Measurements from ENCODE around the gene COL27A1. TPM values are rescaled to one million over a fixed set of nuclear protein-coding genes. Genes with fewer than 3 reads are reported as not detected.

Gene COL27A1
- total RNA-seq, 1 experiment from 2014 or later: 37.0 TPM

GRCh38 chr9:114289106-114289505, 133.8 kb downstream of the COL27A1 start:
- BruUV-seq (replicated peaks): no TSS peak
- POLR2A ChIA-PET (ENCODE audit: low non-redundant PET): no interaction called here
- H3K9me3 ChIP-seq (ENCODE audit: low read depth, low read length, poor library complexity, severe bottlenecking): no peaks in the 10 kb centered on the region

GRCh38 chr9:114289571-114290481, 134.5 kb downstream of the COL27A1 start:
- H3K9me3 ChIP-seq (ENCODE audit: low read depth, low read length, poor library complexity, severe bottlenecking): peaks cover 6% of the 10 kb centered on the region
- H3K4me1 ChIP-seq (ENCODE audit: insufficient read depth, low read length, poor library complexity, severe bottlenecking): peaks cover 7% of the 10 kb centered on the region
- ChIA-PET POLR2A (ENCODE audit: low non-redundant PET) (no interaction called here), CTCF (interaction anchor here (2.1 kb wide), 2 partner anchors 182 to 207 kb away, joined by 19 to 26 read pairs; no protein-coding TSS in a partner anchor)
- no peak overlapping the region for H3K27ac ChIP-seq (ENCODE audit: low read depth, low read length, poor library complexity, severe bottlenecking)
- DNase-seq (ENCODE audit: low spot score): no peak
- no peaks in the 10 kb centered on the region for H3K27me3 ChIP-seq (replicated peaks; ENCODE audit: insufficient read depth, low read depth, low read length, poor library complexity)
- intact Hi-C loops (cut with micrococcal nuclease; ENCODE audit: unreplicated experiment): loop anchor here (2.0 to 10.0 kb wide), 5 partner anchors 135 to 605 kb away; partner anchors contain the start of gene COL27A1
- no TSS peak for BruUV-seq (replicated peaks)
- H3K36me3 ChIP-seq (ENCODE audit: insufficient read depth, low read length, poor library complexity, severe bottlenecking): peaks cover 16% of the 10 kb centered on the region
- H3K4me3 ChIP-seq (ENCODE audit: low read depth, low read length, poor library complexity, severe bottlenecking): no peak overlapping the region
- TF ChIP-seq, protein P1, sequence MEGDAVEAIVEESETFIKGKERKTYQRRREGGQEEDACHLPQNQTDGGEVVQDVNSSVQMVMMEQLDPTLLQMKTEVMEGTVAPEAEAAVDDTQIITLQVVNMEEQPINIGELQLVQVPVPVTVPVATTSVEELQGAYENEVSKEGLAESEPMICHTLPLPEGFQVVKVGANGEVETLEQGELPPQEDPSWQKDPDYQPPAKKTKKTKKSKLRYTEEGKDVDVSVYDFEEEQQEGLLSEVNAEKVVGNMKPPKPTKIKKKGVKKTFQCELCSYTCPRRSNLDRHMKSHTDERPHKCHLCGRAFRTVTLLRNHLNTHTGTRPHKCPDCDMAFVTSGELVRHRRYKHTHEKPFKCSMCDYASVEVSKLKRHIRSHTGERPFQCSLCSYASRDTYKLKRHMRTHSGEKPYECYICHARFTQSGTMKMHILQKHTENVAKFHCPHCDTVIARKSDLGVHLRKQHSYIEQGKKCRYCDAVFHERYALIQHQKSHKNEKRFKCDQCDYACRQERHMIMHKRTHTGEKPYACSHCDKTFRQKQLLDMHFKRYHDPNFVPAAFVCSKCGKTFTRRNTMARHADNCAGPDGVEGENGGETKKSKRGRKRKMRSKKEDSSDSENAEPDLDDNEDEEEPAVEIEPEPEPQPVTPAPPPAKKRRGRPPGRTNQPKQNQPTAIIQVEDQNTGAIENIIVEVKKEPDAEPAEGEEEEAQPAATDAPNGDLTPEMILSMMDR (conservative IDR thresholded peaks at IDR 0.05; ENCODE audit: low read depth, low read length): no peak
- no peak for TF ChIP-seq EZH2 (IDR thresholded peaks at IDR 0.05; ENCODE audit: borderline replicate concordance, low read depth, low read length, poor library complexity, severe bottlenecking)

More at GRCh38 chr9:114289106-114289505, 133.8 kb downstream of the COL27A1 start:
- CTCF ChIA-PET: interaction anchor here (0.9 kb wide), 1 partner anchor 181 kb away, joined by 3 read pairs; no protein-coding TSS in a partner anchor
- Histone ChIP-seq H3K27ac (ENCODE audit: low read depth, low read length, poor library complexity, severe bottlenecking) (no peak overlapping the region), H3K36me3 (ENCODE audit: insufficient read depth, low read length, poor library complexity, severe bottlenecking) (peaks cover 9% of the 10 kb centered on the region), H3K27me3 (replicated peaks; ENCODE audit: insufficient read depth, low read depth, low read length, poor library complexity) (no peaks in the 10 kb centered on the region), H3K4me3 (ENCODE audit: low read depth, low read length, poor library complexity, severe bottlenecking) (no peak overlapping the region), H3K4me1 (ENCODE audit: insufficient read depth, low read length, poor library complexity, severe bottlenecking) (peaks cover 7% of the 10 kb centered on the region)
- no peak for DNase-seq (ENCODE audit: low spot score)
- TF ChIP-seq, protein P1 (conservative IDR thresholded peaks at IDR 0.05; ENCODE audit: low read depth, low read length): no peak
- TF ChIP-seq EZH2 (IDR thresholded peaks at IDR 0.05; ENCODE audit: borderline replicate concordance, low read depth, low read length, poor library complexity, severe bottlenecking): no peak
- intact Hi-C loops (cut with micrococcal nuclease; ENCODE audit: unreplicated experiment): no loop called here

DNA sequence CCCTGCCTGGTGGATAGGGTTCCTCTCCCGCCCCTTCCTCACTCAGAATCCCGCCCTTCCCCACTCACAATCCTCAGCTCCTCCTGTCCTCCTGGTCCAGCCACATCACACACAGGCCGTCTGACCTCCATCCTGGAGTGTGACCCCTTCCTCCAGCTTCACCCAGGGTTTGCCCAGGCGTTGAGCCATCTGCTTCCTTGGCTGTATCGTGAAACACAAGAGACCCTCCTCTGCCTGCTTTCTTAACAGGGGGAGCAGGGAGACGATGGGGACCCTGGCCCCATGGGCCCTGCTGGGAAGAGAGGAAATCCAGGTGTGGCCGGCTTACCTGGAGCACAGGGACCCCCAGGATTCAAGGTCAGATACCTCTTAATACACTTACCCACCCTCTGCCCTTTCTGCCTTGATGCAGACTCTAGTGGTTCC, 135.2 kb downstream of the COL27A1 start:
- no peak for DNase-seq (ENCODE audit: low spot score)

More for the DNA sequence above, 135.2 kb downstream of the COL27A1 start:
- Histone ChIP-seq H3K36me3 (ENCODE audit: insufficient read depth, low read length, poor library complexity, severe bottlenecking) (peaks cover 21% of the 10 kb centered on the region), H3K4me3 (ENCODE audit: low read depth, low read length, poor library complexity, severe bottlenecking) (no peak overlapping the region), H3K4me1 (ENCODE audit: insufficient read depth, low read length, poor library complexity, severe bottlenecking) (peaks cover 7% of the 10 kb centered on the region), H3K27me3 (replicated peaks; ENCODE audit: insufficient read depth, low read depth, low read length, poor library complexity) (no peaks in the 10 kb centered on the region), H3K27ac (ENCODE audit: low read depth, low read length, poor library complexity, severe bottlenecking) (no peak overlapping the region), H3K9me3 (ENCODE audit: low read depth, low read length, poor library complexity, severe bottlenecking) (peaks cover 11% of the 10 kb centered on the region)
- TF ChIP-seq EZH2 (IDR thresholded peaks at IDR 0.05; ENCODE audit: borderline replicate concordance, low read depth, low read length, poor library complexity, severe bottlenecking): no peak
- TF ChIP-seq, protein P1 (conservative IDR thresholded peaks at IDR 0.05; ENCODE audit: low read depth, low read length): no peak
- CTCF ChIA-PET: interaction anchor here (0.6 to 2.1 kb wide), 9 partner anchors 14 to 208 kb away, joined by 3 to 26 read pairs (median 3); partner anchors contain the start of gene COL27A1
- intact Hi-C loops (cut with micrococcal nuclease; ENCODE audit: unreplicated experiment): loop anchor here (2.0 to 10.0 kb wide), 5 partner anchors 136 to 606 kb away; partner anchors contain the start of gene COL27A1
- BruUV-seq (replicated peaks): no TSS peak
- POLR2A ChIA-PET (ENCODE audit: low non-redundant PET): no interaction called here

All from A673 (cell line).